Ovary (tissue), 3 donors: ENCODE results near the gene ATP5F1A.

Source experiments
- CTCF ChIP-seq, 3 donors: fragments of 450-650 bp in 2 of 3; fragments of 200-600 bp in 1 of 3; IDR thresholded peaks; one replicate each; pipeline versions ENCODE4 v1.5.1 to v1.8.0; 2016 to 2022; ENCODE audit warnings: antibody characterized with exemption in 3 of 3, mild to moderate bottlenecking in 1 of 3
- POLR2A ChIP-seq: fragments of 450-650 bp; IDR thresholded peaks from one replicate; pipeline ENCODE4 v1.6.1; 2017; ENCODE audit warnings: antibody characterized with exemption, mild to moderate bottlenecking, moderate library complexity
- donor health status: DM: no; HTN: no; CAD: no.

GRCh38 chr18:46130061-46130460 lies 32.0 kb upstream of the ATP5F1A start:
- TF ChIP-seq CTCF (IDR thresholded peaks at IDR 0.05): no peak
- TF ChIP-seq POLR2A: no peak
